DMS 273 treated with DMSO at 0.1 percent for 48 hours (cell line): ENCODE results near the gene SERPINB8.
"Not testable (repeated sequence)": the region's sequence is repeated elsewhere in the genome, so short reads cannot be mapped to it uniquely, and the experiment has no call there.

Source experiments
- DNase-seq: peaks from one replicate; lab custom pipeline; 2025; lab: John Stamatoyannopoulos, UW

Gene SERPINB8, protein sequence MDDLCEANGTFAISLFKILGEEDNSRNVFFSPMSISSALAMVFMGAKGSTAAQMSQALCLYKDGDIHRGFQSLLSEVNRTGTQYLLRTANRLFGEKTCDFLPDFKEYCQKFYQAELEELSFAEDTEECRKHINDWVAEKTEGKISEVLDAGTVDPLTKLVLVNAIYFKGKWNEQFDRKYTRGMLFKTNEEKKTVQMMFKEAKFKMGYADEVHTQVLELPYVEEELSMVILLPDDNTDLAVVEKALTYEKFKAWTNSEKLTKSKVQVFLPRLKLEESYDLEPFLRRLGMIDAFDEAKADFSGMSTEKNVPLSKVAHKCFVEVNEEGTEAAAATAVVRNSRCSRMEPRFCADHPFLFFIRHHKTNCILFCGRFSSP

DNA sequence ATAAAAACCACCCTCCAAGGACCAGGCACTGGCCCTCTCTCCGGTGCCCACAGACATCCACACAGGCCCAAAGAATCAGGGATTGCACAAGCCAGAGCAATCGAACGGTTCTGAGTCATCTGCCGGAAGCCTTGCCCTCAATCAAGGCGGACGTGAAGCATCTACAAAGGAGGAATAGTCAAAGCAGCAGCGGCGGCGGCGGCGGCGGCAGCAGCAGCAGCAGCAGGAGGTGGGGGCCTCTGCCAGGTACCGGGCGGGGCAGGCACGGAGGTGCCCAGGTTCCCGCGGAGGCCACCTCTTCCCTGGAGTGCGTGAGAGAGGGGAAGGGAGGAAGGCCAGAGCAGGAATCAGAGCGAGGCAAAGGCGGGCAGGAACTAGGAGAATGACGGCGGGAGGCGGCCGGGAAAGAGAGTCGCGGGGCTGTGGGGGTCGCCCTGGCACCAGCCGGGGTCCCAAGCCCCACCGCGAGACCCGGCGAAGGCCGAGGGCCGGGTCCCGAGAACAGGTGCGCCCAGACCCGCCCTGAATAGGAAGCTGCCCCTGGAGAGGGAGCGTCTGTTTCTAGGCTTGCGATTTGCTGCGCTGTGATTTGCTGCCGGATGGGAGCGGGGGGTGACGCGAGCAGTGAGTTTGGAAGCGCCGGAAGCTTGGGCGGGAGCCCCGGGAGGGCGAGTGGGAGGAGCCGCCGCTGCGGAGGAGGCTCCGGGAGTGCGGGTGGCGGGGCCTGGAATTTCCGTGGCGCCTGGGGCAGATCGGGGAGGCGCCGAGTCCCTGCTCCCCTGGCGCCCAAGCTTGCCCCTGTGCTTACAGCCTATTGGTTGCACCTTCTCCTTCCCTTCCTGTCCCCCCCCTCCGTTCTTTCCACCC is at the start of gene SERPINB8:
SERPINB8 (plus strand) TSS at position 140 of the 867 bp plus-strand sequence. CDS start 8,228 bp downstream, outside the sequence.
- peak; percentile 76 for DNase-seq

DNA sequence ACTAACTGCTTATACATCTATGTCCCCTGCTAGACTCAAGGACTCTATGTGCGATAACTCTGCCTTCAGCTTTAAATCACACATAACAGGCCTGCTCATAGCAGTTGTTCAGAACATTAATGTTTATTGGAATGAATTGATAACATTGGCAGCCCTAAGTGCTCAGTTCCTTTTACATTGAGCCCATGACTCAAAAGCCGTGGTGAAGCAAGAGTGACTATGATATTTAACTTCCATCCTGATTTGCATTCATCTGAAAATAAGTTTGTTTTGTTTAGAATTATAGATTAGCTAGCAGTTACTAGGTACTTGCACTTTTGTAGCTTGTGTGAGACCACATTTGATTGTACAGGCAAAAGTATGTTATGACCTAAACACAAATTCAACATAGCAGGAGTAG is 47.8 kb upstream of the SERPINB8 start:
- no peak for DNase-seq

DNA sequence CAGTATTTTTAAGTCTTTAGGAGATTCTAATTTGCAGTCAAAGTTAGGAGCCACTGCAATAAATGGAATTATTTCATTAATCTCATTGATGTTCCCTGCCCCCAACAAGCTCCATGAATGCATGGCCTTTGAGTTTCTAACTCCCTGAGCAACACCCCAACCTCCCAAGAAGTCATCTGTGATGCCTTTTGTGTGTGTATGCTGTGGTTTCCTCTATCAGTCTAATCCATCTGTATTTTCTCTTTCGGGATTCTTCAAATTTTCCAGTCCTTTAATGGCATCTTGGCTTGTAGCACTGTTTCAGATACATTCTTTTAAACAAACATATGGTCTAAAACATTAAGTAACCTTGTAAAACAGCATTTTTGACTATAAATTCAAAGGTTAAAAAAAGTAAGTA is 45.3 kb upstream of the SERPINB8 start:
- no peak for DNase-seq

DNA sequence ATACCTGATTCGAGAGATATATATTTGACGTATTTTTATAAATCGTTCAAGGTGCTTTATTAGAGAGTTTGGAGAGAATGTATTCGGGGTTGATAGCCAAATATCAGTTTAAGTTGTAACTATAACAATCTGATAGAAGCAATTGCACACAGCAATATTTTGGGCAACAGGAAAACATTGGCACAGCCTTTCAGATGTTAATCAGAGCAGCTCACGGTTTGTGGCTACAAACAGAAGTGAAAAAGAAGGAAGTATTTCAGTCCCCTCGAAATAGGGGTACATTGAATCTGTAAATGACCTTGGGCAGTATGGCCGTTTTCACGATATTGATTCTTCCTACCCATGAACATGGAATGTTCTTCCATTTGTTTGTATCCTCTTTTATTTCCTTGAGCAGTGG is 41.5 kb upstream of the SERPINB8 start:
- DNase-seq, result no peak

DNA sequence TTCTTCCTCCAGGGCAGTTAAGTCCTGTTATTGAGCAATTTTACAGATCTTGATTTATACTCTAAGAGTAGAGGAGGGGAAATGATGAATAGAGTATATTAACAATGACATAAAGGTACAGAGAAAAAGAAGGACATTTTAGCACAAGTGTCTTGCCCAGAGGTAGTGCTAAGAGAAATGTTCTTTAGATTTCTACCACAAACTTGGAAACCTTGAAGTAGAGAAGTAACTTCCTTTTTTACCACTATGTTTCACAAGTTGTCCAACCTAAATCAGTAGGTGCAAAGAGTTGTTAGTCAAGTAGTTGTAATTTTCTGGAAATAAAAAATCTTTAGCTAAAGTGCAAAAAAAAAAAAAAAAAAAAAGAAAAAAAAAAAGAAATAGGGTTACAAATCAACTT is 40.5 kb upstream of the SERPINB8 start:
- not testable (repeated sequence) for DNase-seq

DNA sequence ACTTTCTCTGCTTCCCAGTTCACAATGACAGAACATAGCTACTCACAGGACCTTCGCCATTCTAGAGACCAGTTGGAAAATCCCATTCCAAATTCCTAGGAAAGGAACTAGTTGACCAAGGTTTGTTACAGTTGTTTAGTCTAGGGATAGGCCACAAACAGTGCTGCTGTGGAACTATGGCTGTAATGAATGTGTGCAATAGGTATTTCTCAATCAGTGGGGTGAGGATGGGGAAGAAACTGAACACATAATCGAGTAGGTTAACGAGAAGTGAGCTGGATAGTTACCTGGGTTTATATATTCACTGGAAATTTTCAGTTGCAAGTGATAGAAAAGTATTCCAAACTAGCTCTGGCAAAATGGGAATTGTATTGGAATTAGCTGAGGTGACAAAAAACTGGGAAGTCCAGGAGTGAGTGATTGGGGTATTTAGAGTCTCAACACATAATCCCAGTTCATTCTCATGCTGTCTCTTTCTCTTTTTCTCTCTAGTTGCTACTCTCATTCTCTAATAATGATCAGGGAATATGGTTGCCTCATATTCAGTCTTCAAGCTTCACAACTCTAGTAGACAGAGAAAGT is 39.0 kb upstream of the SERPINB8 start:
- DNase-seq, result no peak

DNA sequence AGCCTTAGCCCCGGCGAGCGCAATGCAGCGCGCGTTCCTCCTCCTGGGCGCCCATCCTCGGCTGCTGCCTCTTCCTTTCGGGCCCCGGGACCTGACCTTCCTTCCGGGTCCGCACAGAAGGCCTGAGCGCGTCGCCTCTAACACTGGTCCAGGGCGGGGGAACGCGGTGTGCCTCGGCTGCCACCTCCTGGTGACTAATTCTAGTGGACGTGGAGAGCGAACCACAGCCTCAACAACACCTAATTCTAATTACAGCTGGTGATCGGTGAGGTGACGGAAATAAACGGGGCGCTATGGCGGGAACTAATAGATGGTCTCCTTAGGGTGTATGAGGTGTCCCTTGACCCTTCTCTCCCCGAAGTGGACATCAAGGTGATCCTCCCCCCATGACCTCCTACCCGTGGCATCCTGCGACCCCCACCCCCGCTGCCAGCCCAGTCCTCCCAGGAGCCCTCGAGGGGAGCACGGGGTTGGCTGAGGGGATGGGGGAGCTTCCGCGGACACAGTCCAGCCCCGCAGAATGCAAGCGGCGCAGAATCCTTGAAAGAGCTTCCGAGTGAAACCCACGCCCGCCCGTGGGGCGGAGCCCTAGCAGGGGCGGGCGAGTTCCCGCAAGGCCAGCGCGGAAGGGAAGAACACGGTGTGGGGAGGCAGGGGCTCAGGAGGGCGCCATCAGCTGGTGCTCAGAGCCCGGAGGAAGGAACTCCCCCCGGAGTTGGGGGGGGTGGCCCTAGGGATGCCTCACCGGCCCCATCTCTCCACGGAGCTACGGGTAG is 33.5 kb upstream of the SERPINB8 start:
- peak; percentile 31 for DNase-seq

DNA sequence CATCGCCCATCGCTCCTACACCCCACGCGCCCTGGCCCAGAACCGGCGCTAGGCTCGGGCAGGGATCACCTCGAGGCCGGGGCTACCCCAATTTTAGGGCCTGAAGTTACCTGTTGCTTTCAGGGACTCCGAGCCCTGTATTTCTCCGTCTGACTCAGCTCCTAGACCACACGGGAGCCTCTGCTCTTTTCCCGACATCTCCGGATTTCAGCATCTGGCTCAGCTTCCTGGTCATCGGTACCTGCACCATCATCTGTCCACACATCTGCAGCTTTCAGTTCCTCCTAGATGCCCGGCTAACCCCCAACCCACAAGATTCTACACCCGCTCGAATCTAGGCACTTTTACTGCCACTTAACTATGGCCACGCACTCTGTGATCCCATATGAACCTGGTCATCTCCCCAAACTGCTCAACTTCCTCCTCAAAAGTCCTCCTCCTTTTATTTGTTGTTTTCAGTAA is 32.9 kb upstream of the SERPINB8 start:
- DNase-seq, result no peak

DNA sequence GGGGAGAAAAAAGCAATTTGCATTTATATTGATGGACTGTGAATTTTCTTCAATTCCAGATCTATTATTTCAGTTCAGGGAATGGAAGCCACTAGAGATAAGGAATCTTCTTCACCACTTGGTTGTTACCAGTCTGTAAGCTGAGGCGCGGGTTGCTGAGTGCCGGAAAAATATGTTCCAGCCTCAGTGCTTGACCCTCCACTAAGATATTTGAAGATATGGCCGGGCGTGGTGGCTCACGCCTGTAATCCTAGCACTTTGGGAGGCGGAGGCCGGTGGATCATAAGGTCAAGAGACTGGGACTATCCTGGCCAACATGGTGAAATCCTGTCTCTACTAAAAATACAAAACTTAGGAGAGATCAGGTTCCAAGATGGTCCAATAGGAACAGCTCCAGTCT is 29.9 kb upstream of the SERPINB8 start:
- DNase-seq, result no peak

DNA sequence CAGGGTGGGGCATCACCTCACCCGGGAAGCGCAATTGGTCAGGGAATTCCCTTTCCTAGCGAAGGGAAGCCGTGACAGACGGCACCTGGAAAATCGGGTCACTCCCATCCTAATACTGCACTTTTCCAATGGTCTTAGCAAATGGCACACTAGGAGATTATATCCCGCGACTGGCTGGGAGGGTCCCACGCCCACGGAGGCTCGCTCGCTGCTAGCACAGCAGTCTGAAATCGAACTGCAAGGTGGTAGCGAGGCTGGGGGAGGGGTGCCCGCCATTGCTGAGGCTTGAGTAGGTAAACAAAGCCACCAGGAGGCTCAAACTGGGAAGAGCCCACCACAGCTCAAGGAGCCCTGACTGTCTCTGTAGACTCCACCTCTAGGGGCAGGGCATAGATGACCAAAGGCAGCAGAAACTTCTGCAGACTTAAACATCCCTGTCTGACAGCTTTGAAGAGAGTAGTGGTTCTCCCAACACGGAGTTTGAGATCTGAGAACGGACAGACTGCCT is 29.3 kb upstream of the SERPINB8 start:
- not testable (repeated sequence) for DNase-seq

DNA sequence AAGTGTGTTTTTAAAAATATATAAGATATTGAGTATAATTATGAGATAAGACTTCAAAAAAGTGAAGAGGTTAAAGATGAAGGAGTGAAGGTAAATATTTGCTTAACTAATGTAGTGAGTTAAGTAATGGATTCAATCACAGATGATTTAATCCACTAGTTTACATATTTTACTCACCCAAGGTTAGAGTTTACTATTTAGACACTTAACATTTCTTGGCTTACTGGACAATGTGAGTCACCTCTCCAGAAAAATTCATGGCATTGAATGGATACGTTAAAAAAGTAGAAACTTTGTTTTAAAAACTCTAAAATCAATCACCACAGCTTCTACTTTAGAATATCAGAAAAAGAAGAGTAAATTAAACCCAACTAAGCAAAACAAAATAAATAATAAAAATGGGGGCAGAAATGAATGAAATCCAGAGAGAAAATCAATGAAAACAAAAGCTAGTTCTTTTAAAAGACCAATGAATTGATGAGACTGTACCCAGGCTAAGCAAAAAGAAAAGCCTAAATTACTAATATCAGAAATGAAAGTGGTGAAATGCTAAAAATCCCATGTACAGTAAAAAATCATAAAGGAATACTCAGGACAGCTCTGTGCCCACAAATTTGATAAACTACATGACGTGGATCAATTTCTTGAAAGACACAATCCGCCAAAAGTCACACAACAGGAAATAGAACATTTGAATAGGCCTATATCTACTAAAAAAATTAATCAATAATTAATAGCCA is 22.7 kb upstream of the SERPINB8 start:
- no peak for DNase-seq

DNA sequence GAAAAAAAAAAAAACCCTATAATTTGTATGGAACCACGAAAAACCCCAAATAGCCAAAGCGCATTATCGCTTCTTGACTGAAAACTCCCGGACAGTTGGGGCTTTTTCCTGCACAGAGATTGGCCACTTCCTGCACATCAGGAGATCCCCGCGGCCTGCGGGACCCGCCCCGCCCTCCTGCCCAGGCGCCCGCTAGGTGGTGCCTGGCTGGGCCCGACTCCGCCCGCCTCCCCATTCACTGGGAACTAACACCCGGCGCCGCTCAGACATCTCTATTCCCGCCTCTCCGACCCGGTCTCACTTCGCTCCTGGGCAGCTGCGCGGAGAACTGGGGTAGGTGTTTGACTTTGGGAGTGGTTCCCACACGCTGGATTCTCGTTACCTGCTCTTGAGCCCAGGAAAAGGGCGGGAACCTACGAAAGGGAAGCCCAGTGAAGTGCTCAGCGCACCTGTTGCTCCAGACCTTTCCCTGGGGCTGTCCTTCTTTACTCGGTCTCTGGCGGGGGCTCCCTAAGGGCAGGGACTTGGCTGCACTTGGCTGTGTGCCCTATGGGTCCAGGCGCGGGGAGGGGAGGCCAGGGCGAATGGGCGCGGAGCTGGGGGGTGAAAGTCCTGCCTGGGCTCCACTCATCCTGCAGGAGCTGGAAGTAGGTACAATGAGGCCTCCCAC is 20.7 kb upstream of the SERPINB8 start, which contains the start of gene HMSD:
HMSD (plus strand) TSS at position 234 of the 670 bp plus-strand sequence. CDS start 4,155 bp downstream, outside the sequence.
- DNase-seq, result no peak

DNA sequence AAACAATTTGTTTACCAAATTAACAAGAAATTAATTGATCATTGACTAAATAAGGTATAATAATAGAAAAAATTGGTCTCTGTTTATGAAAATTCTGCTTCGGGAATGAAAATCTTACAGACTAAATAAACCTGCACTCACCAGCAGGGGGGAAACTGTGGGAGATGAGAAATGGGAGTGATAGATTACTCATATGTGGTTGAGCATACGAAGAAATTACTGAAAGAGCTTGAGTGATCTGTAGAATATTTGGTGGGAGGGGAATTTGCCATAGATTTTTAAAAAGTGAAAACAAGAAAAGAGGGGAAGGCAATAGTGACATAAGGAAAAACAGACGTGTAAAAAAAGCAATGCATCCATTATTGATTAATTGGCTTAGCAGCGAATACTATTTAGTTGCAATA is 18.6 kb upstream of the SERPINB8 start:
- DNase-seq, result no peak

DNA sequence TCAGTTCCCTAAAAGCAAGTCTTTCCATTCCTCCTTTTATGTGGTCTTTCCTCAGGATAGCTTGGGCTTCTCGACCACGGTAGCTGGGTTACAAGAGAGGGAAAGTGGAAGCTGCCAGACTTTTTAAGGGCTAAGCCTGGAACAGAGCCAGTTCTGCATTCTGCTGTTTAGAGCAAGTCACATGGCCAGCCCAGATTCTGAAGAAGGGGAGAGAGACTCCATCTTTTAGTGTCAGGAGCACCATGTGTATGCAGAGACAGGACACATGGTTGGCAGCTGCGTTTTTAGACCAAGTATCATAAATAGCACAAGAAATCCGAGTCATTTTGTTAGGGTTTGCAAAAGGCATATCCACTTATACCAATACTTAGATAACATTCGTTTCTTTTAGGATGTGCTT is 16.1 kb upstream of the SERPINB8 start:
- no peak for DNase-seq

DNA sequence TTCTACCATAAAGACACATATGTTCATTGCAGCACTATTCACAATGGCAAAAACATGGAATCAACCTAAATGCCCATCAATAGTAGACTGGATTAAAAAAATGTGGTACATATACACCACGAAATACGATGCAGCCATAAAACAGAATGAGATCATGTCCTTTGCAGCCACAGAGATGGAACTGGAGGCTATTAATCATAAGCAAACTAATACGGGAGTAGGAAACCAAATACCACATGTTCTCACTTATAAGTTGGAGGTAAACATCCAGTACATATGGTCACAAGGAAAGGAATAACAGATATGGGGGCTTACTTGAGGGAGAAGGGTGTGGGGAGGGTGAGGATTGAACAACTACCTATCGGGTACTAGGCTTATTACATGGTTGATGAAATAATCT is 13.1 kb upstream of the SERPINB8 start:
- DNase-seq, result no peak

DNA sequence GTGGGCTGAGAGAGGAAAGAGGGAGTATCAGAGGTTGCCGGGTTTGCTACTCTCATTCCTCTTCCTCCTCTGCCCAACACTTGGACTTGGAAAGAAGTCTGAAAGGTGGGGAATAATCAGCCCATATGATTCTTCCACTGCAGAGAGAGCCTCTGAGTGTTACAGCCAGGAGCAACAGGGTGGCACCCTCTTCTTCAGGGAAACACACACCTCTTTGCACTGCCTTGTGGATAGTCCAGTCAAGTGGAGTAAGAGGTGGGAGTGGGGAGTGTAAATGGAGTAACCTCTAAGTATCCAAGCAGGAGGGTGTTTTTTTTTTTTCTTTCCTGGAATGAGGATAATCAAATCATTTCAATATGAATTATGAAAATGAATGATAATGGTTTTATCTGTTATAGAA is 9.0 kb upstream of the SERPINB8 start:
- DNase-seq, result no peak

DNA sequence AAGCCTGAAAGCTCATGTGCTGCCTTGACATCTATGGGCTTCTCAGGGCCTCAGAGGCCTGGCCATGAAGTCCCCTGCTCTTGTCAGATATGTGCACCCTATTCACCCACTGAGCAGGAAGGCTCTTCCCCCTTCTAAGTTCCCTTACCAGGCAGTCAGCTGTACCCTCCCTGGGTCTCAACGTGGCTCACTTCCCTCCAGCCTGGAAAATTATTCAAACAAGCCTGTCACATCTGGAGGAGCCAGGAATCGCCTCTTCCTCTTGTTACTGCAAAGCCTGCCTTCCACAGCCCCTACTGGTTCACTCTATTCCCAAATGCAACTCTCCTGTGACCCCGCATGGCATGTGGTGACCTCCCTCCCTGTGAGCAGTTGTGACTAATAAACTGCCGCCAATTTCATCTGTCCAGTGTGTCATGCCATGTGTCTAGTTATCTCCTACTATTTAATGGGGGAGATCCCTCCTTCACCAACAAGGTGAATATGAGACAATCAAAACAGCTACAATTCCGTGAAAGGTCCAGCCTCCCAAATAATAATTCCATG is 8.4 kb upstream of the SERPINB8 start:
- DNase-seq, result no peak

DNA sequence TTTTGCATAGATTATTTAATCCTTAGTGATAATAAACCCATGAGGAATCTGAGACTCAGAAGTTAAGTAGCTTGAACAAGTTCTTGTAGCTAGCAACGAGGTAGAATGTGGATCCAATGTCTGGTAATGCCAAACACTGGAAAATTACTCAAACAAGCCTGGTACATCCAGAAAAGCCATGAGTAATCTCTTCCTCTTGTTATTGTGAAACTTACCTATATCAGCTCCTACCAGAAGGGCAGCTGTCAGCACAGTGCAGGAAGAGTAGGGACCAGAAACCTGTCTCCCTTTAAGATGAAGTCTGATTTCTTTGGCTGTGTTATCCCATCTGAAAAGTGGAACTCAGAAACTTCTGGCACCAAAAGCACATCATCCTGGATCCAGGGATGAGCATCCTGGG is 7.7 kb upstream of the SERPINB8 start:
- DNase-seq, result no peak

DNA sequence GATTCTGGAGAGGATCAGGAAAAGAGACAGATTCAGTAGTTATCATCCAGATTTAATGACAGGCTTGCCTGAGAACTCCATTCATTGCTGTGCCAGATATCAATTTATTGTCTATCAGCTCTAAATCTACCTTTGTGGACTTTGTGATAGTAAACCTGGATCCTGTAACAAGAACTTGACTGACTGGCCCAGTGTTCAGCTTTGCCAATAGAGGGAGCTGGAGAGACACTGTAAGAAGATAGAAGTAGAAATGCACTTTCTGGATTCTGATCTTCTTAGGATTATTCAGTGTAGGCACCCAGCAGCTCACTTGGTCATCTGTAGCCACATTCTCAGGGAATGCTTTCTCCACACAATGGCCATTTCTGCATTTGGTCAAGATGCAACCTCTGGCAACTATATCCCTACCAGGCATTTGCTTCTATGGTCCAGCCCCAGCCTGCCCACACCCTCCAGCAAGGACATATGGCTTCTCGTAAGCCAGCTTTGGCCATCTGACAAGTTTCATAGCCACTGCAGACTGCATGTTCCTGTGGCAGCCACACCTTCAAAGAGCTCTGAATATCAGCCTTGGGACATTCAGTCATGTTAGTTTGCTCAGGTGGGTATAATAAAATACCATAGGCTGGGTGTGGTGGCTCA is 6.1 kb upstream of the SERPINB8 start:
- peak; percentile 23 for DNase-seq
